GM18520 (cell line): ENCODE results near the gene ARAP2.

Experiments used
- ATAC-seq: cut with Tn5 transposase; IDR thresholded peaks from one replicate; pipeline ENCODE4 v1.9.1; 2021; ENCODE audit not compliant: unreplicated experiment

Gene ARAP2

GRCh38 chr4:36138220-36138619, 106.1 kb downstream of the ARAP2 start:
- ATAC-seq = no peak

GRCh38 chr4:36137336-36137735, 107.0 kb downstream of the ARAP2 start:
- ATAC-seq = no peak

GRCh38 chr4:36133658-36134057, 110.7 kb downstream of the ARAP2 start:
- no peak for ATAC-seq

GRCh38 chr4:36133086-36133485, 111.2 kb downstream of the ARAP2 start:
- ATAC-seq = no peak

GRCh38 chr4:36130641-36131040, 113.7 kb downstream of the ARAP2 start:
- ATAC-seq = no peak

- no peak for ATAC-seq
Measured at GRCh38 chr4:36128689-36129088, 115.6 kb downstream of the ARAP2 start.

- ATAC-seq = no peak
Measured at GRCh38 chr4:36123906-36124305, 120.4 kb downstream of the ARAP2 start.

- no peak for ATAC-seq
Measured at GRCh38 chr4:36115312-36115711, 129.0 kb downstream of the ARAP2 start.

- ATAC-seq = no peak
Measured at GRCh38 chr4:36111172-36111571, 133.1 kb downstream of the ARAP2 start.

- ATAC-seq = no peak
Measured at GRCh38 chr4:36099509-36099908, 144.8 kb downstream of the ARAP2 start.

- no peak for ATAC-seq
Measured at GRCh38 chr4:36094995-36095394, 149.3 kb downstream of the ARAP2 start.

- no peak for ATAC-seq
Measured at GRCh38 chr4:36091997-36092396, 152.3 kb downstream of the ARAP2 start.

- ATAC-seq = no peak
Measured at GRCh38 chr4:36088542-36088941, 155.8 kb downstream of the ARAP2 start.

GRCh38 chr4:36086261-36086786, 158.0 kb downstream of the ARAP2 start:
- ATAC-seq = no peak

GRCh38 chr4:36082817-36083216, 161.5 kb downstream of the ARAP2 start:
- no peak for ATAC-seq

GRCh38 chr4:36081185-36081584, 163.1 kb downstream of the ARAP2 start:
- ATAC-seq = peak; percentile 99

- ATAC-seq = no peak
Measured at GRCh38 chr4:36079666-36080065, 164.6 kb downstream of the ARAP2 start.

GRCh38 chr4:36078319-36078718, 166.0 kb downstream of the ARAP2 start:
- ATAC-seq = no peak

GRCh38 chr4:36072529-36072928, 171.8 kb downstream of the ARAP2 start:
- no peak for ATAC-seq

GRCh38 chr4:36067116-36067515, 177.2 kb downstream of the ARAP2 start:
- ATAC-seq = no peak

- no peak for ATAC-seq
Measured at GRCh38 chr4:36065274-36065871, 178.9 kb downstream of the ARAP2 start.

- no peak for ATAC-seq
Measured at GRCh38 chr4:36064117-36064516, 180.2 kb downstream of the ARAP2 start.

- no peak for ATAC-seq
Measured at GRCh38 chr4:36056136-36056535, 188.2 kb downstream of the ARAP2 start.
